WTC11 (cell line): ENCODE data around the gene TMEM259. TPM values are rescaled to one million over a fixed set of nuclear protein-coding genes. Genes with fewer than 3 reads are reported as not detected.

ENCODE experiments used
- ATAC-seq: fragments of 200-7000 bp; cut with Tn5 transposase; 2 replicates; pipeline ENCODE4 v1.10.0; 2021; ENCODE audit warnings: mild to moderate bottlenecking, moderate library complexity
- CTCF ChIA-PET: fragments of 300-600 bp; sonication (Branson Sonifier 250); formaldehyde crosslinking; loops from one replicate; lab custom pipeline; 2021; ENCODE audit warnings: antibody characterized with exemption; lab: Charles Lee
- POLR2A ChIA-PET: fragments of 350-600 bp; sonication (Branson Sonifier 250); formaldehyde crosslinking; loops from one replicate; lab custom pipeline; 2021; ENCODE audit warnings: antibody characterized with exemption; lab: Charles Lee
- DNase-seq: peaks from one replicate; pipeline ENCODE4 v3.0.0; 2021; ENCODE audit warnings: low spot score
- H3K27ac Mint-ChIP-seq: 2 replicates; pipeline ENCODE4 v1.8.0; 2021; ENCODE audit warnings: mixed read lengths
- H3K27me3 Mint-ChIP-seq: 2 replicates; pipeline ENCODE4 v1.8.0; 2021; ENCODE audit warnings: low read depth, mild to moderate bottlenecking, moderate library complexity, mixed read lengths
- H3K36me3 Mint-ChIP-seq: 2 replicates; pipeline ENCODE4 v1.8.0; 2021; ENCODE audit warnings: mixed read lengths
- H3K4me1 Mint-ChIP-seq: 2 replicates; pipeline ENCODE4 v1.8.0; 2022; ENCODE audit warnings: mixed read lengths
- H3K4me3 Mint-ChIP-seq: 2 replicates; pipeline ENCODE4 v1.8.0; 2021; ENCODE audit warnings: mild to moderate bottlenecking, moderate library complexity, mixed read lengths
- H3K9me3 Mint-ChIP-seq: 2 replicates; pipeline ENCODE4 v1.8.0; 2021; ENCODE audit warnings: mixed read lengths
- AFF4 ChIP-seq: sonication (generic); formaldehyde crosslinking; IDR thresholded peaks from 2 replicates; pipeline ENCODE4 v1.8.1; 2023; ENCODE audit warnings: mild to moderate bottlenecking, missing genetic modification reagents, borderline replicate concordance
- CREB1 ChIP-seq: sonication (generic); formaldehyde crosslinking; IDR thresholded peaks from 2 replicates; pipeline ENCODE4 v1.8.0; 2023; ENCODE audit warnings: mild to moderate bottlenecking, missing genetic modification reagents
- ELF4 ChIP-seq: sonication (generic); formaldehyde crosslinking; IDR thresholded peaks from 2 replicates; pipeline ENCODE4 v1.8.1; 2022; ENCODE audit warnings: low read depth, mild to moderate bottlenecking, moderate library complexity, missing genetic modification reagents
- GRHL2 ChIP-seq: fragments of 250-450 bp; sonication (Bioruptor Pico); IDR thresholded peaks from 2 replicates; pipeline ENCODE4 v1.8.0; 2022; ENCODE audit warnings: mild to moderate bottlenecking, moderate library complexity; ENCODE audit not compliant: insufficient replicate concordance, severe bottlenecking
- GTF2I ChIP-seq: fragments of 250-450 bp; sonication (Bioruptor Pico); conservative IDR thresholded peaks from 2 replicates; pipeline ENCODE4 v1.4.0; 2021; ENCODE audit warnings: mild to moderate bottlenecking
- HMGXB4 ChIP-seq: sonication (generic); formaldehyde crosslinking; IDR thresholded peaks from 2 replicates; pipeline ENCODE4 v1.8.1; 2023; ENCODE audit warnings: mild to moderate bottlenecking, moderate library complexity, missing genetic modification reagents
- IRF2 ChIP-seq: sonication (generic); formaldehyde crosslinking; IDR thresholded peaks from 2 replicates; pipeline ENCODE4 v1.8.0; 2022; ENCODE audit warnings: low read depth, missing genetic modification reagents, borderline replicate concordance
- MAX ChIP-seq: sonication (generic); formaldehyde crosslinking; IDR thresholded peaks from 2 replicates; pipeline ENCODE4 v1.8.0; 2022; ENCODE audit warnings: mild to moderate bottlenecking, missing genetic modification reagents
- MXD4 ChIP-seq: fragments of 250-450 bp; sonication (Bioruptor Pico); IDR thresholded peaks from 2 replicates; pipeline ENCODE4 v1.8.0; 2021; ENCODE audit warnings: mild to moderate bottlenecking, moderate library complexity, borderline replicate concordance
- MYBL2 ChIP-seq: sonication (generic); formaldehyde crosslinking; IDR thresholded peaks from 2 replicates; pipeline ENCODE4 v1.8.1; 2023; ENCODE audit warnings: mild to moderate bottlenecking, moderate library complexity, missing genetic modification reagents
- OVOL2 ChIP-seq: fragments of 250-450 bp; sonication (Bioruptor Pico); IDR thresholded peaks from 2 replicates; pipeline ENCODE4 v1.9.0; 2021; ENCODE audit warnings: mild to moderate bottlenecking, borderline replicate concordance
- SMAD3 ChIP-seq: sonication (generic); formaldehyde crosslinking; IDR thresholded peaks from 2 replicates; pipeline ENCODE4 v1.8.0; 2022; ENCODE audit warnings: missing genetic modification reagents, mild to moderate bottlenecking, borderline replicate concordance
- SOX15 ChIP-seq: fragments of 250-450 bp; sonication (Bioruptor Pico); IDR thresholded peaks from 2 replicates; pipeline ENCODE4 v1.9.0; 2021; ENCODE audit warnings: mild to moderate bottlenecking
- STAT6 ChIP-seq: sonication (generic); formaldehyde crosslinking; conservative IDR thresholded peaks from 2 replicates; pipeline ENCODE4 v1.8.1; 2023; ENCODE audit warnings: mild to moderate bottlenecking, low read depth, missing genetic modification reagents, moderate library complexity
- TEAD1 ChIP-seq: sonication (generic); formaldehyde crosslinking; IDR thresholded peaks from 2 replicates; pipeline ENCODE4 v1.8.0; 2022; ENCODE audit warnings: mild to moderate bottlenecking, missing genetic modification reagents
- ZBTB21 ChIP-seq: sonication (generic); formaldehyde crosslinking; IDR thresholded peaks from 2 replicates; pipeline ENCODE4 v1.8.1; 2023; ENCODE audit warnings: mild to moderate bottlenecking, missing genetic modification reagents, borderline replicate concordance
- total RNA-seq: library from RNA; stranded (reverse); gene quantifications from 3 replicates; pipeline ENCODE4 v1.2.3, GENCODE V29; 2021
- TF ChIP-seq, protein P1 (sequence below): fragments of 250-450 bp; sonication (Bioruptor Pico); IDR thresholded peaks from 2 replicates; pipeline ENCODE4 v1.9.0; 2021; ENCODE audit warnings: mild to moderate bottlenecking
- TF ChIP-seq, protein P2 (sequence below): sonication (generic); formaldehyde crosslinking; IDR thresholded peaks from 2 replicates; pipeline ENCODE4 v1.8.1; 2023; ENCODE audit warnings: mild to moderate bottlenecking, missing genetic modification reagents, moderate library complexity
- TF ChIP-seq, protein P3 (sequence below): fragments of 250-450 bp; sonication (Bioruptor Pico); IDR thresholded peaks from 2 replicates; pipeline ENCODE4 v2.1.2; 2022; ENCODE audit warnings: mild to moderate bottlenecking, moderate library complexity
- TF ChIP-seq, protein P4 (sequence below): sonication (generic); formaldehyde crosslinking; IDR thresholded peaks from 2 replicates; pipeline ENCODE4 v1.8.1; 2022; ENCODE audit warnings: mild to moderate bottlenecking, moderate library complexity, missing genetic modification reagents

The TMEM259 gene
- total RNA-seq, 1 experiment from 2014 or later: 202 TPM

DNA sequence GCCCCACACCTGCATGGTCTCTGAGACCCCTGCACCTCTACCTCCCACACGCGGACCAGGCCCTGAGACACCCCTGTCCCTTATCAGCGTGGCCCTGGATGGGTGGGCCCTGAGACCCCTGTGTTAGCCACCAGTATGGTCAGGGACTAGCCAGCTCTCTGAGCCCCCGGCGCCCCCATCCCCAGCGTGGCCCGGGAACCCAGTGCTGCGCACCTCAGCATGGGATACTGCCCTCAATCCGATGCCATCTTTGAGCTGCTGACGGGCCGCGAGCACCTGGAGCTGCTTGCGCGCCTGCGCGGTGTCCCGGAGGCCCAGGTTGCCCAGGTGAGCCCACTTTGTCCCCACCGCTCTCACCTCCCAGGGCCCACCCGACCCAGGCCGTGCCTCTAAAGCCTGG, 41.1 kb upstream of the TMEM259 start (continued):
- TF ChIP-seq, protein P1, sequence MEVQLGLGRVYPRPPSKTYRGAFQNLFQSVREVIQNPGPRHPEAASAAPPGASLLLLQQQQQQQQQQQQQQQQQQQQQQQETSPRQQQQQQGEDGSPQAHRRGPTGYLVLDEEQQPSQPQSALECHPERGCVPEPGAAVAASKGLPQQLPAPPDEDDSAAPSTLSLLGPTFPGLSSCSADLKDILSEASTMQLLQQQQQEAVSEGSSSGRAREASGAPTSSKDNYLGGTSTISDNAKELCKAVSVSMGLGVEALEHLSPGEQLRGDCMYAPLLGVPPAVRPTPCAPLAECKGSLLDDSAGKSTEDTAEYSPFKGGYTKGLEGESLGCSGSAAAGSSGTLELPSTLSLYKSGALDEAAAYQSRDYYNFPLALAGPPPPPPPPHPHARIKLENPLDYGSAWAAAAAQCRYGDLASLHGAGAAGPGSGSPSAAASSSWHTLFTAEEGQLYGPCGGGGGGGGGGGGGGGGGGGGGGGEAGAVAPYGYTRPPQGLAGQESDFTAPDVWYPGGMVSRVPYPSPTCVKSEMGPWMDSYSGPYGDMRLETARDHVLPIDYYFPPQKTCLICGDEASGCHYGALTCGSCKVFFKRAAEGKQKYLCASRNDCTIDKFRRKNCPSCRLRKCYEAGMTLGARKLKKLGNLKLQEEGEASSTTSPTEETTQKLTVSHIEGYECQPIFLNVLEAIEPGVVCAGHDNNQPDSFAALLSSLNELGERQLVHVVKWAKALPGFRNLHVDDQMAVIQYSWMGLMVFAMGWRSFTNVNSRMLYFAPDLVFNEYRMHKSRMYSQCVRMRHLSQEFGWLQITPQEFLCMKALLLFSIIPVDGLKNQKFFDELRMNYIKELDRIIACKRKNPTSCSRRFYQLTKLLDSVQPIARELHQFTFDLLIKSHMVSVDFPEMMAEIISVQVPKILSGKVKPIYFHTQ (CRISPR knock-in tag): no peak
- TF ChIP-seq OVOL2 (CRISPR knock-in tag): no peak
- TF ChIP-seq, protein P2, sequence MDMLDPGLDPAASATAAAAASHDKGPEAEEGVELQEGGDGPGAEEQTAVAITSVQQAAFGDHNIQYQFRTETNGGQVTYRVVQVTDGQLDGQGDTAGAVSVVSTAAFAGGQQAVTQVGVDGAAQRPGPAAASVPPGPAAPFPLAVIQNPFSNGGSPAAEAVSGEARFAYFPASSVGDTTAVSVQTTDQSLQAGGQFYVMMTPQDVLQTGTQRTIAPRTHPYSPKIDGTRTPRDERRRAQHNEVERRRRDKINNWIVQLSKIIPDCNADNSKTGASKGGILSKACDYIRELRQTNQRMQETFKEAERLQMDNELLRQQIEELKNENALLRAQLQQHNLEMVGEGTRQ (CRISPR knock-in tag): no peak
- TF ChIP-seq MXD4 (CRISPR knock-in tag): no peak

GRCh38 chr19:1060689-1061088, 39.8 kb upstream of the TMEM259 start:
- POLR2A ChIA-PET: no interaction called here
- no peak for TF ChIP-seq HMGXB4 (CRISPR knock-in tag)
- no peak for TF ChIP-seq SMAD3 (CRISPR knock-in tag)
- no peak for TF ChIP-seq CREB1 (CRISPR knock-in tag)
- no peak for TF ChIP-seq MAX (CRISPR knock-in tag)
- no peak for TF ChIP-seq SOX15 (CRISPR knock-in tag)
- no peak for TF ChIP-seq GRHL2 (CRISPR knock-in tag)
- no peak for TF ChIP-seq GTF2I (CRISPR knock-in tag)
- no peak for TF ChIP-seq STAT6 (CRISPR knock-in tag)
- no peak for TF ChIP-seq MYBL2 (CRISPR knock-in tag)
- TF ChIP-seq ELF4 (CRISPR knock-in tag): no peak
- no peak for TF ChIP-seq AFF4
- TF ChIP-seq, protein P3, sequence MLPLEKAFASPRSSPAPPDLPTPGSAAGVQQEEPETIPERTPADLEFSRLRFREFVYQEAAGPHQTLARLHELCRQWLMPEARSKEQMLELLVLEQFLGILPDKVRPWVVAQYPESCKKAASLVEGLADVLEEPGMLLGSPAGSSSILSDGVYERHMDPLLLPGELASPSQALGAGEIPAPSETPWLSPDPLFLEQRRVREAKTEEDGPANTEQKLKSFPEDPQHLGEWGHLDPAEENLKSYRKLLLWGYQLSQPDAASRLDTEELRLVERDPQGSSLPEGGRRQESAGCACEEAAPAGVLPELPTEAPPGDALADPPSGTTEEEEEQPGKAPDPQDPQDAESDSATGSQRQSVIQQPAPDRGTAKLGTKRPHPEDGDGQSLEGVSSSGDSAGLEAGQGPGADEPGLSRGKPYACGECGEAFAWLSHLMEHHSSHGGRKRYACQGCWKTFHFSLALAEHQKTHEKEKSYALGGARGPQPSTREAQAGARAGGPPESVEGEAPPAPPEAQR (CRISPR knock-in tag): no peak
- TF ChIP-seq IRF2 (CRISPR knock-in tag): no peak
- TF ChIP-seq TEAD1 (CRISPR knock-in tag): no peak
- TF ChIP-seq, protein P4, sequence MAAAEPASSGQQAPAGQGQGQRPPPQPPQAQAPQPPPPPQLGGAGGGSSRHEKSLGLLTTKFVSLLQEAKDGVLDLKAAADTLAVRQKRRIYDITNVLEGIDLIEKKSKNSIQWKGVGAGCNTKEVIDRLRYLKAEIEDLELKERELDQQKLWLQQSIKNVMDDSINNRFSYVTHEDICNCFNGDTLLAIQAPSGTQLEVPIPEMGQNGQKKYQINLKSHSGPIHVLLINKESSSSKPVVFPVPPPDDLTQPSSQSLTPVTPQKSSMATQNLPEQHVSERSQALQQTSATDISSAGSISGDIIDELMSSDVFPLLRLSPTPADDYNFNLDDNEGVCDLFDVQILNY (CRISPR knock-in tag): no peak
- TF ChIP-seq ZBTB21: no peak
- CTCF ChIA-PET: interaction anchor here (0.7 kb wide), 1 partner anchor 197 kb away, joined by 4 read pairs; no protein-coding TSS in a partner anchor
- Mint-ChIP-seq H3K4me1 (peaks cover 9% of the 10 kb centered on the region), H3K27me3 (peaks cover 13% of the 10 kb centered on the region), H3K9me3 (peaks cover 29% of the 10 kb centered on the region), H3K36me3 (peaks cover 34% of the 10 kb centered on the region), H3K4me3 (no peak overlapping the region), H3K27ac (no peak overlapping the region)
- ATAC-seq (no peak), DNase-seq (no peak)
